HG02870 (cell line): ENCODE results near the gene INMT.

ENCODE experiments used
- ATAC-seq: cut with Tn5 transposase; IDR thresholded peaks from one replicate; pipeline ENCODE4 v1.9.1; 2021; ENCODE audit warnings: mild to moderate bottlenecking, moderate library complexity; ENCODE audit not compliant: unreplicated experiment

The INMT gene

GRCh38 chr7:30779574-30779973 lies 27.6 kb downstream of the INMT start:
- ATAC-seq, result no peak

GRCh38 chr7:30780941-30781340 lies 29.0 kb downstream of the INMT start:
- ATAC-seq, result no peak

- ATAC-seq, result no peak
Observed at GRCh38 chr7:30782690-30783089, 30.8 kb downstream of the INMT start.

- no peak for ATAC-seq
Observed at GRCh38 chr7:30785786-30786185, 33.9 kb downstream of the INMT start.

GRCh38 chr7:30787486-30787885 lies 35.6 kb downstream of the INMT start:
- no peak for ATAC-seq

- ATAC-seq, result no peak
Observed at GRCh38 chr7:30788640-30789333, 36.9 kb downstream of the INMT start.

- no peak for ATAC-seq
Observed at GRCh38 chr7:30789334-30789711, 37.4 kb downstream of the INMT start.

- ATAC-seq, result no peak
Observed at GRCh38 chr7:30790356-30790755, 38.4 kb downstream of the INMT start.

GRCh38 chr7:30791114-30791513 lies 39.2 kb downstream of the INMT start:
- ATAC-seq, result no peak

GRCh38 chr7:30795161-30795948 lies 43.4 kb downstream of the INMT start:
- ATAC-seq, result no peak

- ATAC-seq, result no peak
Observed at GRCh38 chr7:30796105-30796869, 44.4 kb downstream of the INMT start.

GRCh38 chr7:30797176-30798040 lies 45.5 kb downstream of the INMT start:
- no peak for ATAC-seq

GRCh38 chr7:30799206-30799975 lies 47.5 kb downstream of the INMT start:
- peak; percentile 61 for ATAC-seq

- no peak for ATAC-seq
Observed at GRCh38 chr7:30799976-30800661, 48.2 kb downstream of the INMT start.

GRCh38 chr7:30800785-30801252 lies 48.9 kb downstream of the INMT start:
- no peak for ATAC-seq

- ATAC-seq, result no peak
Observed at GRCh38 chr7:30802812-30803211, 50.9 kb downstream of the INMT start.

- ATAC-seq, result no peak
Observed at GRCh38 chr7:30804078-30804661, 52.2 kb downstream of the INMT start.

GRCh38 chr7:30805081-30805691 lies 53.3 kb downstream of the INMT start:
- ATAC-seq, result no peak
